Activated CD4-positive, CD25-positive, alpha-beta regulatory T cell (primary cell): Measurements from ENCODE around the gene MTA2.
"Not testable (repeated sequence)": the region's sequence is repeated elsewhere in the genome, so short reads cannot be mapped to it uniquely, and the experiment has no call there.

ENCODE experiments used
- DNase-seq, 4 experiments: peaks; one replicate each; lab custom pipeline; 2025; lab: John Stamatoyannopoulos, UW

The MTA2 gene

DNA sequence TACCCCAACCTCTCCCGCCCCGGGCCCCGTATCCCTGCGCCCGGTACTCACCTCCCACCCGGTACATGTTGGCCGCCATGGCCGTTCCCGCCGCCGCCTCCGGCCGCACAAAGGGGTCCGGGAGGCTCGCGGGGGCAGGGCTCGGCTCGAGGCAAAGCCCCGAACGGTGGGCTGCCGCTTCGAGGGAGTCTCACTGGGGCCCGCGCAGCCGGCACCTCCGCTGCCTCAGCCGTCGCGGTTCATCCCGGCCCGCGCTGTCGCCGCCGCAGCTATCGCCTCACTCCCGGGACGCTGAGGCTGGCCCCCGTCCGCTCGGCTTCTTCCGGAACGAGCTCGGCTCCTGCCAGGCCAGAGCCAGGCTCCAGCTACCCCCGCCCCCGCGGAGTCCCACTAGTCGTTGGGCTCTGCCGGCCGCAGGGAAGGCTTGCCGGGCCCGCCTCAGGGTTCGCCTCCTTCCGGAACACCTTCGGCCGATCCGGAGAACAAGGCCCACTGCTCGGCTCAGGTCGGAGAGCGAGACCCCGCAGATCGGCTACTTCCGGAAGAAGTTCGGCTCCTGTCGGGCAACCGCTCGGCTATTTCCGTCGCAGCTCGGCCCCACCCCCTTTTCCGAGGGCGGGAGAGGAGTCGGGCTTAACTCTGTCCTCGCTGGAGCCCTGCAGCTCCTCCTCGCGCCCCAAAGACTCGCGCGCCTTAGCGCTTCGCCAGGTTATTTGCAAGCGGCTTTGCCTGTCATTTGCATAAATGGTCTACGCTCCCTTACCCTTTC is at the start of gene MTA2:
Gene MTA2, minus strand, starts transcription at position 494 of the 769 bp plus-strand sequence. Its CDS starts 415 bp downstream, at position 79.
- DNase-seq, result peak; percentile 96 to 98 (median 97)

DNA sequence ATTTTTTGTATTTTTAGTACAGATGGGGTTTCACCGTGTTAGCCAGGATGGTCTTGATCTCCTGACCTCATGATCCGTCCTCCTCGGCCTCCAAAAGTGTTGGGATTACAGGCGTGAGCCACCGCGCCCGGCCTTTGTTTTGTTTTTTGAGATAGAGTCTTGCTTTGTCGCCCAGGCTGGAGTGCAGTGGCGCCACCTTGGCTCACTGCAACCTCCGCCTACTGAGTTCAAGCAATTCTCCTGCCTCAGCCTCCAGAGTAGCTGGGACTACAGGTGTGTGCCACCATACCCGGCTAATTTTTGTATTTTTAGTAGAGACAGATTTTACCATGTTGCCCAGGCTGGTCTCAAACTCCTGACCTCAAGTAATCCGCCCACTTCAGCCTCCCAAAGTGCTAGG is 48.6 kb upstream of the MTA2 start:
- not testable (repeated sequence) for DNase-seq

DNA sequence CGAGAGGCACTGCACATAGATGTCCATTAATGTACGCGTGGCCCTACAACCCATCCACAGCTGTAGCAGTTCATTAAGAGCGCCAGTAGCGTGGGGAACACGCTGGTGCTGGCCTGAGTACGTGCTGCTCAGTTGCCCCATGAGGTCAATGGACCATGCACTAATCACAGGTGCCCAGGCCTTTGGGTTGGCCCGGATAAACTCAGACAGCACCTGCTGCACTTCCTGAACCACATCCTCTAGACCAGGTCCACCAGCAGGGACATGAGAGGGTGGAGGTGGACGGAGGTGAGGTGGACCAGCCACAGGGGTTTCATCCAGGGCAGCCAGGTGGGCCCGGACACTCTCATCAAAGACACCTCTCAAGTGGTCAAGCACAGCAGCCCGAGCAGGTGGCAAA is 47.8 kb upstream of the MTA2 start:
- no peak for DNase-seq

DNA sequence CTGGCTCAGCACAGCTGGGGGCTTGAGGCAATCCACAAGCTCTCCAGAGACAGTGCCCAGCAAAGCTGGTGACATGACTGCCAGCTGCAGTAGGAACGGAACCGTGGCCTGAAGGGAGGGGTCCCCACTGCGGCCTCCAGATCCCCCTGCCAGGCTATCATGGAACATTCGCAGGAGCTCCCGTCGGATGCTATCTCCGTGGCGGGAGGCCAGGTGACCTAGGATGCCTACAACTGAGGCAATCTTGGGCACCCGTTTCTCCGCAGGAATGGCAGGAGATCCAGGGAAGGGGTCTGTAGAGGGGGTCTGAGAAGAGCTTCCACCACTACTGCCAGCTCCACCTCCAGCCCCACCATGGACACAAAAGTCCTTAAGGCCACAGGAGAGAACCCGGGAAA is 47.3 kb upstream of the MTA2 start:
- no peak for DNase-seq

DNA sequence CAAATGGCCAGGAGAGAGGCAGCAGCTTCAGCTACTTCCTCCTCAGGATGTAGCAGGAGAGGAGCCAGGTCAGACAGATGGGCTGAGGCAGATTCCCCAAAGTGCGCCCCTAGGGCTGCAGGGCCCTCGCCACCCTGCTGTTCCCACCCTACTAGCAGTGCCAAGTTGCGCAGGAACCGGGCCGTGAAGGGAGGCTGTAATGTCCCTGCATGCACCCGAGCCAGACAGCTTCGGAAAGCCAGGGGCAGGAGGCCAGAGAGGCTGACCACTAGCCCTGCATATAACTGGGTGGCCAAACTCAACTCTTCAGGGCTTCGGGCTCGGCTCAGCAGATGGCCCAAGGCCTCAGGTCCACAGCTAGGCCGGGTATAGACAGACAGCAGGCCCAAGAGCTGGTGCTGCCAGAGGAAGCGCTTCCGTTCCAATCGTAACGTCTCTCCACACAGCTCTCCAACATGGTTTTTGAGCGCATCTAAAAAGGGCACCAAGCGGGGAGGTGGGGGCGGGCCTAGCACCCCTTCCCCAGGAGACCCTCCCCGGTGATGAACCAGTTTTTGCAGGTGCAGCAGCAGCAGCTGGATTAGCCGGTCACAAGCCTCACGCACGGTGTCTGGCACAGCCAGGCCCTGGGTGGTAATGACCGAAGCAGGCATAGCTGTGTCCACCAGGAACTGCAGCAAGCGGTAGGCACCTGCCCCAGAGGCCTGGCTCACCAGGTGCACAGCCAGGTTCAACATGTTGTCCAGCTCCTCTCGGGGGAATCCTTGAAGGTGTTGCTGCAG is 46.7 kb upstream of the MTA2 start:
- no peak for DNase-seq

DNA sequence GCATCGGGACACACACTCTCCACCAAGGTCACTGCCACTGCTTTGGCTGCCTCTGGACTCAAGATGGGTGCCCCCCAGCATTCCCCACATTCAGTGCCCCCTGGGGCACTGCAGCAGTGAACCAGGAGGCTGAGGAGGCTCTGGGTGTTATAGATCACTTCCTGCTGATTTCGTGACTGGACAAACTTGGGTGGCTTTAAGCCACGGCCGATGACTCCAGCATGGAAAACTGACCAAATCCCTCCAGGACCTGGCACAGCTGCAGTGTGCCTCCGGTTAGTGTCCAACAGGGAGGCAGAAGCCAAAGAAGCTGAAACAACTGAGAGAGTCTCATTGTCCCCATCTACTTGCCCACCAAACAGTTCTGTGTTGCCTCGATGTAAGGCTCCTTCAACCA is 45.9 kb upstream of the MTA2 start:
- no peak for DNase-seq

DNA sequence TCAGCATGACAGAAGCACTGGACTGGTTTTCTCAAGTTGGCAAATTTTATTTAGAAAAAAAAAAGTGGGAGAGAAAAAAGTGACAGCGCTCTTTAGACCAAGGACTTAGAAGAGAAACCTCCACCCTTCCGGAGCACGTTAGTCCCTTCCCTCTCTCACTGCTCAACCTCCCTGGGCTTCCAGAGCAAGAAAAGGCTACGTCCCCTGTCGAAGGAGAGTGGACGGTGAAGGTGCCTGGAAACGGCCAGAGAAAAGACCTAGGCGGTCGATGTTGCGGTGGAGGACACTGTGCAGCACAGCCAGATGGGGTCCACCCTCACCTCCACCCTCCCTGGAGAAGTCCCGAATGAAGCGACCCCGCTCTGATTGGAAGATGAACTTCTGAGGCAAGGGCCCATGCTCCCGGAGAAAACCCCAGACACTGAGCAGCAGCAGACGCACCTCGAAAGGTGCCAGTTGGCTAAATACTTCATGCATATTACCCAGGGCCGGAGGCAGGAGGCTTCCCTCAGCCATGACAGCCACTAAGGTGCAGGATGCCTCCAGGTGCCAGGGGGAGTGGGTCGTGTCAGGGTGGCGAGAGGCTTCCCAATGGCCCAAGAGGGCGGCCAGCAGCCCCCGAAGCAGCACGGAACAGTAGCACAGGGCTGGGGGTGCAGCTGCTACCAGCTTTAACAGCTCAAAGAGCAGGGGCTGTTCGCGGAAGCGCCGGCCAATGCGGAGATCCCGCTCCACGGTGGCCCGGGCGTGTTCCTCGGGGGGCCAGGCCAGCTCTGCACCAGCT is 45.4 kb upstream of the MTA2 start:
- no peak for DNase-seq

DNA sequence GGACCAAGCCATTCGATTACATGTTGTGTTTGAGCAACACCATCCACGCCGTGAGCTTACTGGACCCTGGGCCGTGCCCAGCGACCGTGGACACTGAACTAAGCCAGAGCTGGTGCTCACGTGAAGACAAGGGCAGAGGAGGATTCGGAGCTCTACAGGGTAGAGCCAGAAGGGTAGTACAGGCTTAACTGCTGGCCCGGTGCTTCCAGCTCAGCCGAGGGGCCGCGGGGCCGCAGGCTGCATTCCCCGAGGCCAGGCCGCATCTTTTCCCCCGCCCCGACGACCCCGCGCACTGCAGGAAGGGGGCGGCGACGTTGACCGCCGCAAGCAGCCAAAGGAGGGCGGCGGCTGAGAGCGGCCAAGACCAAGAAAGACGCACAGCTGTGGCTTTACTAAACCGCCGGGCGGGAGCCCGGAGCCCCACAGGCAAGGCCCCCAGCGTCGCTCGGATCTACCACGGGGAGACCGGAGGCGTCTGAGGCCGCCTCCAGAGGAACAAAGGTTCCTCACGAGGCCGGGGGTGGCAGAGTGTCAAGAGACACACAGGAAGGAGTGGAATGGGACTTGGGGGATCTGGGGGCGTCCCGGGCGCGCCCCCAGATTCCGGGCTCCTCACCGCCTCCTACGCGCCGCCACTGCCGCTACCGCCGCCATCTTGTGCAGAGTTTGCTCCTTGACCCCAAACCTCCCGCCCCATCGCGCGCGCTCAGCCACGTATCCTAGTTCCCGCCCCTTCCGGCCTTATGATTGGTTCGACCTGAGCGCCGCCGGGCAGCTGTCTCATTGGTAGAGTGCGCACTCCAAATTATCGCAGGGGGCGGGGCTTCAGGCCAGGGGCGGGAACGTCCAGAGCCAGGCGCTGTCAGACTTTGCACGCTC is 44.5 kb upstream of the MTA2 start, which contains the start of gene GANAB:
Gene GANAB, minus strand, starts transcription at position 668 of the 879 bp plus-strand sequence. Its CDS starts 14 bp downstream, at position 654.
- peak; percentile 96 to 99 (median 98) for DNase-seq

DNA sequence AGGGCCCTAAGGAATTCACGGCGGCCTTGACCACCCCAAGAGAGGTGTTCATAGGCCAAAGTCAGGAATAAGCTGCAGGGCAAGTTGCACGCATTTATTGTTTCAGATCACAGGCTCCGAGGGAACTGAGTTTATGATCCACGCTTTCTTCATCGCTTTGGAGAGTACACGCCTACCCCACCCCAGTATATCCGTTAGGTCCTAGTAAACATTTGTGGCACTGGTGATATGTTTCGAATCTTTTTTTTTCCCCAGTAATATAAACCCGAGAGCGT is 43.9 kb upstream of the MTA2 start:
- DNase-seq, result no peak

DNA sequence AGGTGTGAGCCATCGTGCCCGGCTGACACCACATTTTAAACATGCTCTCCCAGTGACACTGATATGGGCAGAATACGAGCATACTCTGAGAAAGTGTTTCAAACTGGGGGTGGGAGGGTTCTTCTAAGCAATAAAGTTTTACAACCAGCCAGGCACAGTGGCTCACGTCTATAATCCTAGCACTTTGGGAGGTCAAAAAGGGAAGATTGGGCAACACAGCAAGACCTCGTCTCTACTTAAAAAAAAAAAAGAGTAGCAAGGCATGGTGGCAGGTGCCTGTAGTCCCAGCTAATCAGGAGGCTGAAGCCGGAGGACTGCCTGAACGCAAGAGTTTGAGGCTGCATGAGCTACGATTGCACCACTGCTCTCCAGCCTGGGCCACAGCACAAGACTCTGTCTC is 42.6 kb upstream of the MTA2 start:
- no peak for DNase-seq

DNA sequence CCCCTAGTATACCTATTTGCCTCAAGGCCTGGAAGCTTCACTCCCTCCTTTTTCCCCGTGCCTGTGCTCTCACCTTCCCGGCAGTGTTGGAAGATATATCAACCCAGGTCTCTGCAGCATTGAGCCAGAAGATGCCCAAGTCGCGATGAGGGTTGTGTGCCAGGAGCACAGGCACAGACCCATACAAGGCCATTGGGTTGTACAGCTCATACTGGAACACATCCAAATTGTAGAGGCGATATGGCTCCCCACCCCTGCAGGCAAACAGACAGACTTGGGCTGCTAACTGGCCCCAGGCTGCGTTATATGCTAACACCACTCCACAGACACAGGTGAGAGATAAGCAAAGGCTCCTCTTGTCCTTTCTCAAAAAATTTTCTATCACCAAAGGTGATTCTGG is 30.8 kb upstream of the MTA2 start:
- DNase-seq, result no peak

DNA sequence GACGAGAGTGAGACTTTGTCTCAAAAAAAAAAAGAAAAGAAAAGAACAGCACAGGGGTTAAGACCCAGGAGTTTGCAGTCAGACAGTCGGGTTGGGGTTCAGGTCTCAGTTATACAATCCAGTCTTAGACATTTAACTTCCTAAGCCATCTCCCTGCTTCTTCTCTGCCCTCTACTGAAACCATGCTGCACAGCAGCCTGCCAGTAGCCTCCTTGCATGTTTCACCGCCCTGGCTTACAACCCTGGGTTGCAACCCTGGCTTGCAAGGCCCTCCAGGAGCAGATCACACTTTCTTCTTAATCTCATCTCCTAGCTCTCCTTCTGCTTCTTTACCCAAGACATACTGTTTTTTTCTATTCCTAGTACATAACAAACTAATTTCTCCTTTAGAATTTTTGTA is 26.0 kb upstream of the MTA2 start:
- no peak for DNase-seq

DNA sequence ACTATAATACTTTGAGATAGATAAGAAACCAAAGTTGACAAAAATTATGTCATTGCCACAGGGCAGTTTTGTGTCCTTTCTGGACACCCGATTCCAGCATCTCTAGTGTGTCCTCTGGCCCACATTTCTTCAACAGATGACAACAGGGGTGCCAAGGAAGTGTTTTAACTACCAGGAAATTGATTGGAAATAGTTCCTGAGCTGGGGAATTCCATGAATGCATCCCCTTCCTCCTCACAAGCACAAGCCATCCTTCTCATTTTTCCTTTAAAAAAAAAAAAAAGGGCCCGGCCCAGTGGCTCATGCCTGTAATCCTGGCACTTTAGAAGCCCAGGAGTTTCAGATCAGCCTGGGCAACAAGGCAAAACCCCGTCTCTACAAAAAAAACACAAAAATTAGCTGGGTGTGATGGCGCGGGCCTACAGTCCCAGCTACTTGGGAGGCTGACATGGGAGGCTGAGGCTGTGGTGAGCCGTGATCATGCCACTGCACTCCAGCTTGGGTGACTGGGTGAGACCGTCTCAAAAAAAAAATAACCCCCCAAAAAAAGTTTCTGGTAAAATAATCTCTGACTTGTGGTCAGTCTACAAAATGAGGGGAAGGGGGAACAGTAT is 20.9 kb upstream of the MTA2 start:
- DNase-seq, result no peak

DNA sequence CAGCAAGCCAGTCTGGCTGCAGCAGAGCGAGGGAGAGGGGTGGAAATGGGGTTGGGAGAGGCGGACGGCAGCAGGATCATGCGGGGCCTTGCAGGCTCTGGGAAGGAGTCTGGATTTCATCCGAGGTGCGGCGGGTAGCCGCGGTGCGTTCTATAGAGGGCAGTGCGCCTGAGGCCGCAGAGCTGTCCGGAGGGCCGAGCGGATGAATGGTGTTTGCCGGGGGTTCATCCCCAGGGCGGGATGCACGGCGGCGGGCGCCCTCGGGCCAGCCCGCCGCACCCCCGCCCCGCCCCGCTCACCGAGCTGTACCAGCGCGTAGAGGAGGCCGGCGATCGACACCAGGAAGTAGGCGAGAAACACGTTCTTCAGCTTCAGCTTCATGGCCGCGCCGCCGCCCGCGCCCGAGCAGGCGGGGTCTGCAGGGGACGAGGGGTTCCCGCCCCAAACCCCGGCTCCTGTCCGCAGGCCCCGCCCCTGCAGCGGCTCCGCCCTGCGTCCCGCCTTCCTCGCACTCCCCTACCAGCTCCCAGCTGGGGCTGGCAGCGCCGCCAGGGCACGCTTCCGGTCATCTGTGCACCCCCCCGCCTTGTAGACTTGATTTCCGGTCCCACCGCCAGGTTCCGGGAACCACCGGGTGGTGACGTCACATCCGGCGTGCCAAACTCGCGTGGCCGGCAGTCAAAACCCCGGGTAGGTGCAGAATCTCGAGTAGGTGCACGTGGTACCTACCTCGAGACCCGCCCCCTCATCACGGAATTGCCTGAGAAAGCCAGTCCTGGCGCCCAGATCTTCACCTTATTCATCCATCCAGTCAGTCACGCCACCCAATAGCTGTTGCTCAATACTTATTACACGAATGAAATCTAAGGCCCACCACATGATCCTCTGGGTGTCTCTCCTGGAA is 20.2 kb upstream of the MTA2 start, which contains the start of gene B3GAT3:
Gene B3GAT3, minus strand, starts transcription at position 420 of the 904 bp plus-strand sequence. Its CDS starts 39 bp downstream, at position 381.
- peak; percentile 87 to 95 (median 90) for DNase-seq

DNA sequence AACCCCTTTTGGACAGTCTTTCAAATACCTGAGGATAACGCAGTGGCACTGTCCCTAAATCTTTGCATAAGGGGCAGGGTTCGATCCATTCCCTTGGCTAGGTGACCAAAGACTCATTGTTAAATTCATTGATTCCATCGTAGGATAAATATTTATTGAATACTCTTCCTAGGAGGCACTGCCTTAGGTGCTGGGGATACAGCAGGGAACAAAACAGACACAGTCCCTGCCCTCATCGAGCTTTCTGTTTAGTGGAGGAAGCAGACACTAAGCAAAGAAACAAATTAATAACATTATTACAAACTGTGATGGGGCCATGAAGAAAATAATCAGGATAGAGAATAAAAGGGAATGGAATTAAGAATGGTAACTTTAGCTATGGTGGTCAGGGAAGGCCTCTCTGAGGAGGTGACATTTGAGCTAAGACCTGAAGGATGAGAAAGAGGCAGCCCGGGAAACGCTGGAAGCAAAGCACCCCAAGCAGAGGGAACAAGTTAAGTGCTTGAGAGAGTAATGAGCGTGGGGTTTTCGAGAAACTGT is 19.4 kb upstream of the MTA2 start:
- DNase-seq, result no peak

DNA sequence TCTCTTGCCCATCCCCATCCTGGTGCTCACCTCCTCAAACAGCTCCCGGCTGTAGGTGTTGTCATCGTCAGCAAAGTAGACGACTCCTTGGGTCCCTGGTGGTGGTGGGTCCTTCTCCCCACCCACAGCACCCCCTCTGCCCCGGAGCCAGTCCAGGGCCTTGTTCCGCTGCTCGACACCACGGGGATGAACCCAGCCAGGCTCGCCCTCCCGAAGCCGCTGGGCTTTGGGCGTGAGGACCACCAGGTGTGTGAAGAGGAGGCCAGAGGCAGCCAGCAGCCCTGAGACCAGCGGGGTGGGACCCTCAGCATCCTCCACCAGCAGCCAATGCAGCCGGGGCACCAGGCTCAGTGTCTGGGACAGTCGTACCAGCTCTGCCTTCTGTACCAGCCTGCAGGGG is 15.3 kb upstream of the MTA2 start:
- not testable (repeated sequence) for DNase-seq

DNA sequence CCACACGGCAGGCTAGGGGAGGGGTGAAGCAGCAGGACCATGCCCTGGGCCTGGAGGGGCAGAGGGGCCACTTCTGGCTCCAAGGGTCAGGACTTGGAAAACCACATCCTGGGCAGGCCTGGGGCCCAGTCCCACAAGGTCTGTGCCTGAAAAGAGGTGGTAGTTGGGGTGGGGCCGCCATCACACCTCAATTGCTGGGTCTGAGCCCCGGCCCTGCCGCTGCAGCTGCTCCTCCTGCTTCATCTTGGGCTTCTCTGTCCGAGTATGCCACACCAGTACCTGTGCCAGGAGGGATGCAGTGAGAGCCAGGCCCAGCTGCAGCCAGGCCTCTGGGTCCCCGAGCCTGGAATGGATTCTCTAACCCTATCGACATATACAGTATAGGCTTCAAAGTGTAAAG is 13.9 kb upstream of the MTA2 start:
- no peak for DNase-seq

DNA sequence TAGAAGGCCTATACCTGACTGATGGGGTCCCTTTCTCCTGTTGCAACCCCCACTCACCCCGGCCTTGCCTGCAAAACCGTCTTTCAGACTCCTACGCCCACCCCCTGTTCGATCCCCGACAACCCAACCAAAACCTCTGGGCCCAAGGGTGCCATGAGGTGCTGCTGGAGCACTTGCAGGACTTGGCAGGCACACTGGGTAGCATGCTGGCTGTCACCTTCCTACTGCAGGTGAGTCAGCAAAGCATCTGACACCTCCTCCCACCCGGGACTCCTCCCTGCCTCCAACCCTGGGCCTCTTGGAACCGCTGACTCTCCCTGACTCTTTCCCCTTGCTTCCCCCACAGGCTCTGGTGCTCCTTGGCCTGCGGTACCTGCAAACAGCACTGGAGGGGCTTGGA is 12.6 kb upstream of the MTA2 start:
- peak in 1 of 4 experiments; percentile 12 for DNase-seq

DNA sequence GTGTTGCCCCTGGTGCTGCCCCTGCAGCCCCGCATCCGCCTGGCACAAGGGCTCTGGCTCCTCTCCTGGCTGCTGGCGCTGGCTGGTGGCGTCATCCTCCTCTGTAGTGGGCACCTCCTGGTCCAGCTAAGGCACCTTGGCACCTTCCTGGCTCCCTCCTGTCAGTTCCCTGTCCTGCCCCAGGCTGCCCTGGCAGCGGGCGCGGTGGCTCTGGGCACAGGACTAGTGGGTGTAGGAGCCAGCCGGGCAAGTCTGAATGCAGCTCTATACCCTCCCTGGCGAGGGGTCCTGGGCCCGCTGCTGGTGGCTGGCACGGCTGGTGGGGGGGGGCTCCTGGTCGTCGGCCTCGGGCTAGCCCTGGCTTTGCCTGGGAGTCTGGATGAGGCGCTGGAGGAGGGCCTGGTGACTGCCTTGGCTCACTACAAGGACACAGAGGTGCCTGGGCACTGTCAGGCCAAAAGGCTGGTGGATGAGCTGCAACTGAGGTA is 11.7 kb upstream of the MTA2 start:
- no peak for DNase-seq
